ENCODE measurements around the gene RAPGEF3.

RAPGEF3 gene

DNA sequence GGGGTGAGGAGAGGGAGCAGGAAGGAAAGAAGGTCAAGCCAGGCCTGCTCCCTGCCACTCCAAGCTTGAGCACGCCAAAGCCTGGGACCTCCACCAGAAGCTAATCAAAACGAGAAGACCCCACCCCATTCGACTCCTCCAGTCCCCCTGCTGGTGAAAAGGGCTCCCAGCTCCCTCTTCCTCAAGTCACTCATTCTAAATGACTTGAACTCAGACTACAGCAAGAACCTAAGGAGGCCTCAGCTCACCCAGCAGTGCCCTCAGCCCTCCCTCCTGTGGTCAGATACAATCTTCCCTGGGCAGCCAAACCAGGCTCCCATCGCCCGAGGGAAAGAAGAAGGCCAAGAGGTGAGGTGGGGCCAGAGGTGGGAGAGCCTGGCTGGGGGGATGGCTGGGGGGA, 43.6 kb upstream of the RAPGEF3 start:
- Histone ChIP-seq H3K27ac (ENCODE audit: low read length) (no peak overlapping the region), H4K20me1 (ENCODE audit: insufficient read depth, low read length) (peaks cover 32% of the 10 kb centered on the region), H3K4me3 (ENCODE audit: low read depth in 1 of 2, low read length in 2 of 2) (no peak overlapping the region), H3K9me3 (ENCODE audit: insufficient read depth, low read length, severe bottlenecking) (no peaks in the 10 kb centered on the region), H3K27me3 (ENCODE audit: insufficient read depth, low read length, poor library complexity) (no peaks in the 10 kb centered on the region), H3K9ac (ENCODE audit: low read depth, low read length) (no peak overlapping the region), H3K79me2 (ENCODE audit: insufficient read depth, low read length) (no peaks in the 10 kb centered on the region), H3K4me2 (ENCODE audit: insufficient read depth, low read length) (no peak overlapping the region), H3K4me1 (ENCODE audit: insufficient read depth, low read length) (peaks cover 4% of the 10 kb centered on the region), H3K36me3 (ENCODE audit: insufficient read depth, low read length) (no peaks in the 10 kb centered on the region), H2AFZ (ENCODE audit: low read depth, low read length) (no peak overlapping the region)
- no peak for TF ChIP-seq EZH2 (IDR thresholded peaks at IDR 0.05; ENCODE audit: borderline replicate concordance, low read depth, low read length, severe bottlenecking)
- TF ChIP-seq, protein P1, sequence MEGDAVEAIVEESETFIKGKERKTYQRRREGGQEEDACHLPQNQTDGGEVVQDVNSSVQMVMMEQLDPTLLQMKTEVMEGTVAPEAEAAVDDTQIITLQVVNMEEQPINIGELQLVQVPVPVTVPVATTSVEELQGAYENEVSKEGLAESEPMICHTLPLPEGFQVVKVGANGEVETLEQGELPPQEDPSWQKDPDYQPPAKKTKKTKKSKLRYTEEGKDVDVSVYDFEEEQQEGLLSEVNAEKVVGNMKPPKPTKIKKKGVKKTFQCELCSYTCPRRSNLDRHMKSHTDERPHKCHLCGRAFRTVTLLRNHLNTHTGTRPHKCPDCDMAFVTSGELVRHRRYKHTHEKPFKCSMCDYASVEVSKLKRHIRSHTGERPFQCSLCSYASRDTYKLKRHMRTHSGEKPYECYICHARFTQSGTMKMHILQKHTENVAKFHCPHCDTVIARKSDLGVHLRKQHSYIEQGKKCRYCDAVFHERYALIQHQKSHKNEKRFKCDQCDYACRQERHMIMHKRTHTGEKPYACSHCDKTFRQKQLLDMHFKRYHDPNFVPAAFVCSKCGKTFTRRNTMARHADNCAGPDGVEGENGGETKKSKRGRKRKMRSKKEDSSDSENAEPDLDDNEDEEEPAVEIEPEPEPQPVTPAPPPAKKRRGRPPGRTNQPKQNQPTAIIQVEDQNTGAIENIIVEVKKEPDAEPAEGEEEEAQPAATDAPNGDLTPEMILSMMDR (IDR thresholded peaks at IDR 0.05; ENCODE audit: borderline replicate concordance, extremely low read depth, low read length, poor library complexity, severe bottlenecking): peak; percentile 38
- DNase-seq (no peak), ATAC-seq (ENCODE audit: insufficient read depth, low read depth) (no peak)

DNA sequence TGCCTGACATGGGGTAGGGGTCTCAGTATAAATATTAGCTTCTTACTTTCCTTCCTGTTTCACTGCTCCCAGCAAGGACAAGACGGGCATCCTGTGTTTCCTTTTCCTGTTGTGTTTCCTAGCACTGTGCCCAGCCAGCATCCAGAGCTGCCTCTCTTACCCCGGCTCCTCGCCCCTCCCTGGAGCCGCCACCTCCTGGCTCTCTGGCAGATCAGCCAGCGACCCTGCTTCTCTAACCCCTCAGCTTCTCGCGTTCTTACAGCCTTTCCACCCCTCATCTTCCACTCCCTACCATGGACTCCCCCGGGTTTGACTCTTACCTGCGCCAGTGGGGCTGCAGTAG, 43.2 kb upstream of the RAPGEF3 start:
- Histone ChIP-seq H3K4me2 (ENCODE audit: insufficient read depth, low read length) (no peak overlapping the region), H3K27ac (ENCODE audit: low read length) (no peak overlapping the region), H3K79me2 (ENCODE audit: insufficient read depth, low read length) (no peaks in the 10 kb centered on the region), H3K4me1 (ENCODE audit: insufficient read depth, low read length) (no peaks in the 10 kb centered on the region), H3K9me3 (ENCODE audit: insufficient read depth, low read length, severe bottlenecking) (no peaks in the 10 kb centered on the region), H2AFZ (ENCODE audit: low read depth, low read length) (no peak overlapping the region), H3K4me3 (ENCODE audit: low read depth in 1 of 2, low read length in 2 of 2) (no peak overlapping the region), H3K36me3 (ENCODE audit: insufficient read depth, low read length) (no peaks in the 10 kb centered on the region), H3K27me3 (ENCODE audit: insufficient read depth, low read length, poor library complexity) (no peaks in the 10 kb centered on the region), H3K9ac (ENCODE audit: low read depth, low read length) (no peak overlapping the region), H4K20me1 (ENCODE audit: insufficient read depth, low read length) (peaks cover 29% of the 10 kb centered on the region)
- no peak for TF ChIP-seq EZH2 (IDR thresholded peaks at IDR 0.05; ENCODE audit: borderline replicate concordance, low read depth, low read length, severe bottlenecking)
- TF ChIP-seq, protein P1 (IDR thresholded peaks at IDR 0.05; ENCODE audit: borderline replicate concordance, extremely low read depth, low read length, poor library complexity, severe bottlenecking): no peak
- ATAC-seq (ENCODE audit: insufficient read depth, low read depth) (no peak), DNase-seq (no peak)

DNA sequence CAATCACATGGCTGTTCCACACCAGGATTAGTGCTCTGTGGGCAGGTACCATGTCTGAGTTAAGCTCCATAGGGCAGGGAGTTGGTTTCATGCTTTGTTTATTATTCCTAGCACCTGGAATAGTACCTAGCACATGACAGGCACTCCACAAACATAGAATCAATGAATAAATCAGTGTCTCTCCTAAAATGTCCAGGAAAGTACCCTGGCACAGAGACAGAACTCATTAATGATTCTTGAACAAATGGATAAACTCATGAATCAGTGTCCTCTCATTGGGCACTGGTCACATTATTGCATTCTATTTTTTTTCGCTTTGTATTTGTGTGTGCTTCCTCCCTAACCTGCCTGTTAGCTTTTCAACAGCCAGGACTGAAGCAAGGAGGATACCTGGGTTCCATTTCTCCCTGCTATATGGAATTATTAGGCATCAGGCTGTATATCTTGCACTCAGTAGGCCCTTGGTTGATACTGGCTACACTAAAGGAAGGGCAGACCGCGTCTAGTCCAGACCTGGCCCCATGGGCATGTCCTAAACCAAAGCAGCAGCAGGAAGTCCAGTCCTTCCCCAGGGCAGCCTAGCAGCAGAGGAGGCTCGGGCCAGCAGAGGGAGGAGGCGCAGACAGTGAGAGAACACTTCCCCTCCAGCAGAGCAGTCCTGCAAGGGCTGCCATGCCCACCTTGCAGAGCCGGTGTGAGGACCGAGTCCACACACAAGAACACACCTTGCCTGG, 42.7 kb upstream of the RAPGEF3 start:
- Histone ChIP-seq H3K4me2 (ENCODE audit: insufficient read depth, low read length) (no peak overlapping the region), H3K27ac (ENCODE audit: low read length) (no peak overlapping the region)

More for the DNA sequence above, 42.7 kb upstream of the RAPGEF3 start:
- Histone ChIP-seq H3K4me1 (ENCODE audit: insufficient read depth, low read length) (no peaks in the 10 kb centered on the region), H3K79me2 (ENCODE audit: insufficient read depth, low read length) (no peaks in the 10 kb centered on the region), H3K9ac (ENCODE audit: low read depth, low read length) (no peak overlapping the region), H4K20me1 (ENCODE audit: insufficient read depth, low read length) (peaks cover 29% of the 10 kb centered on the region), H3K9me3 (ENCODE audit: insufficient read depth, low read length, severe bottlenecking) (no peaks in the 10 kb centered on the region), H3K4me3 (ENCODE audit: low read depth in 1 of 2, low read length in 2 of 2) (no peak overlapping the region), H3K36me3 (ENCODE audit: insufficient read depth, low read length) (no peaks in the 10 kb centered on the region), H3K27me3 (ENCODE audit: insufficient read depth, low read length, poor library complexity) (no peaks in the 10 kb centered on the region), H2AFZ (ENCODE audit: low read depth, low read length) (no peak overlapping the region)
- TF ChIP-seq EZH2 (IDR thresholded peaks at IDR 0.05; ENCODE audit: borderline replicate concordance, low read depth, low read length, severe bottlenecking): no peak
- TF ChIP-seq, protein P1 (IDR thresholded peaks at IDR 0.05; ENCODE audit: borderline replicate concordance, extremely low read depth, low read length, poor library complexity, severe bottlenecking): no peak
- no peak for ATAC-seq (ENCODE audit: insufficient read depth, low read depth)
- DNase-seq: no peak
